GM12892 (cell line): ENCODE measurements around the gene KCNJ4.

Experiments used
- DNase-seq: peaks from one replicate; pipeline ENCODE4 v3.0.0; 2011; ENCODE audit not compliant: insufficient read length
- FAIRE-seq: peaks from 2 replicates; lab custom pipeline; 2011; peaks lifted over from hg19 to GRCh38; lab: Jason Lieb, UNC
- POLR2A ChIP-seq: IDR thresholded peaks from 2 replicates; pipeline ENCODE4 v1.6.1; 2011; ENCODE audit warnings: low read depth, low read length, control low read depth
- POLR2AphosphoS5 ChIP-seq: IDR thresholded peaks from 2 replicates; pipeline ENCODE4 v1.6.1; 2011; ENCODE audit warnings: low read depth, low read length, control low read depth
- TAF1 ChIP-seq: IDR thresholded peaks from 2 replicates; pipeline ENCODE4 v1.6.1; 2011; ENCODE audit warnings: low read depth, mild to moderate bottlenecking, control low read depth, low read length, borderline replicate concordance

The KCNJ4 gene

DNA sequence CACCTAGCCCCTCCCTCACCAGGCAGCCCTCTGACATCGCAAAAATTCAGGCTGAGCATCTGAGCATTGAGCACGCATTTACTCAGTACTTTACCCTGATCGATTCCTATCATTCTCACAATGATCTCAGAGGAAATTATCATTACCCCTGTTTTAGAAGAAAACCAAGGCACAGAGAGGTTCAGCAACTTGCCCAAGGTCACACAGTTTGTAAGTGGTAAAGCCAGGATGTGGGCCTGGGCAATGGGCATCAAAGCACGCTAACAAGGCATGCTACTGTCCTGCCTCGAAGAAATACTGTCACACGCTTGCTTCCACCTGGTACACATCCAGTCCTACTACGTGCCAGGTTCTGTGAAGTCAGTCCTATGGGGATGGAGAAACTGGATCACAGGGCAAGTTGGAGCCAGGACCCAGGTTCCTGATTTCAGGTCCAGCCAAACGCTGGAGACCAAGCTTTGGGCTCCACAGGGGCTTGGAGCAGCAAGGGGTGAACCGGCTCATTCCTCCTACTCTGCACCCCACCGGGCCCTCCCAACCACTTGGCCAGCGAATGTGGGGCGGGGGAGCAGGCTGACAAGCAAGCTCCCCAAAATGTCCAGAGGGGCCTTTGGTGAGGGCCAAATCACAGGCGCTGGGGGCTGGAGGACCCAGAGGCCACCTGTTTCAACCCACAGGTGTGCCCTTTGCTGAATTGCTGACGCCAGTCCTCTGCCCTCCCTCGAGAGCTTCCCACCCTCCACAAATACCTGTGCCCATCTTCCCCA, 18.2 kb downstream of the KCNJ4 start:
- TF ChIP-seq POLR2A (no peak), TAF1 (no peak), POLR2AphosphoS5 (no peak)
- DNase-seq (no peak), FAIRE-seq (no peak)

DNA sequence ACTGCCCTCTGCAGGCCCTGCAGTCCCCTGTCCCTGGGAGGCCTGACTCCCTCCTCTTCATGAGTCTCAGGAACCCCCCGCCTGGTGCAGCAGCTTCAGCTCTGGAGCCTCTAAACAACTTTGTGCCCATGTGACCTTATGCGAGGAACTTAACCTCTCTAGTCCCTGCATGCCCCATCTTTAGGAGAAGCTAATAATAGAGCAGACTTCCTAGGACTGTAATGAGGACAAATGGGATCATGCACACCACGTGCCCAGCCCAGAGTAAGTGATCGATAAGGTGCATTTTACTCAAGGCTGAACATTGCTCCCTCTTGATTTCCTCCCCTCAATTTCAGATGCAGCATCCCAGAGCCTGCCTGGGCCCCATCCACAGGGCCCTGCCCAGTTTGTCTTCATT, 19.0 kb downstream of the KCNJ4 start:
- no peak for DNase-seq
- TF ChIP-seq TAF1 (no peak), POLR2A (no peak), POLR2AphosphoS5 (no peak)
- FAIRE-seq: no peak

DNA sequence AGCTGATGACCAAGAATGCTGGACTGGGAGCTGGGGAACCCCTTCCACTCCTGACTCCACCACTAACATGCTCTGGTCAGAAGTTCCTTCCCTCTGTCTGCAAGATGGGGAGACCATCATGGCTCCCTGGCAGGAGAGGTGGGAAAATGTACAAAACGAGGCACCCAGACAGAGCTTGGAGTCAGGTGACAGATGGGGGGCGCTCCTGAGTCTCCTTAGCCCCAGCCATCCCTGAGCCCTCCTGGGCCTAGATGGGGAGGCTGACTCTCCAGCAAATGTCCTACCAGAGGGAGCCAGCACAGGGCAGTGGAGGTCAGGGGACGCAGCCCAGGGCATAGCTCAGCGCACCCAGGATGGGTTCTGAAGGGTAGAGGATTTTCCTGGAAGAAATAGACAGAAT, 20.0 kb downstream of the KCNJ4 start:
- FAIRE-seq: no peak
- DNase-seq: no peak
- TF ChIP-seq POLR2A (no peak), TAF1 (no peak), POLR2AphosphoS5 (no peak)

DNA sequence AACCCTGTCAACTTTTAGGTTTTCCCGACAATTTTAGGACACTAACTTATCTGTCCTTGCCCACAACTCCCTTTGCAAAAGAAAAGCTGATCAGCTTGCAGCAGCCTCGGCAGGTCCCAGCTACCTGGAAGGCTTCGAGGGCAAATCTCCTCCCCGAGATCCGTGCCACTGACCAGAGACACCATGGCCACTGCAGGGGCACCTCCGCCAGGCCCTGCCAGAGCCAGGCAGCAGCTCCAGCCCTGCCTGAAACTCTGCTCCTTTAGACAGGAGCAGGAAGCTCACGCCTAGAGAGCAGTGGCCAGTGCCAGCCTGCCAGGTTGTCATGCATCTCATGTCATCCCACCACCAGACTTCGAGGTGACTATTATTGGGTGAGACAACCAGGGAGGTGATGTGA, 21.1 kb downstream of the KCNJ4 start:
- no peak for TF ChIP-seq POLR2A
- DNase-seq: no peak
- FAIRE-seq: no peak

DNA sequence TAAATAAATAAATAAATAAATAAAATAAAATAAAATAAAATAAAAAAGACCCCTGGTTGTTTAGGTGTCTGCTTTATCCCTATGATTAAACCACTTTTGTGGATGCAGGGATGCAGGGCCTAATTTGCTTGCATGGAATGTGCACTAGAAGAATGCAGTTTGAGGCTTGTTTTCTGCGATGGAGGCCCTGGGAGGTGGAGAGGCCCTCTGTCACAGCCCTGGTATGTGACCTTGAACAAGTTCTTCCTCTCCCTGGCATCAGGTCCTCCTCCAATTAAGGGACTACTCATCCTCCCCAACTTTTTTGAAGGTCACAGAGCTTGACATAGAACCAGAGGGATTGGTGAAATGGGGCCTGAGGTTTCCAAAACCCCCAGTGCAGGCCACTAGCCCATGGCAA, 22.7 kb downstream of the KCNJ4 start:
- no peak for TF ChIP-seq TAF1
- no peak for TF ChIP-seq POLR2AphosphoS5
- TF ChIP-seq POLR2A: no peak
- no peak for DNase-seq
- FAIRE-seq: no peak

DNA sequence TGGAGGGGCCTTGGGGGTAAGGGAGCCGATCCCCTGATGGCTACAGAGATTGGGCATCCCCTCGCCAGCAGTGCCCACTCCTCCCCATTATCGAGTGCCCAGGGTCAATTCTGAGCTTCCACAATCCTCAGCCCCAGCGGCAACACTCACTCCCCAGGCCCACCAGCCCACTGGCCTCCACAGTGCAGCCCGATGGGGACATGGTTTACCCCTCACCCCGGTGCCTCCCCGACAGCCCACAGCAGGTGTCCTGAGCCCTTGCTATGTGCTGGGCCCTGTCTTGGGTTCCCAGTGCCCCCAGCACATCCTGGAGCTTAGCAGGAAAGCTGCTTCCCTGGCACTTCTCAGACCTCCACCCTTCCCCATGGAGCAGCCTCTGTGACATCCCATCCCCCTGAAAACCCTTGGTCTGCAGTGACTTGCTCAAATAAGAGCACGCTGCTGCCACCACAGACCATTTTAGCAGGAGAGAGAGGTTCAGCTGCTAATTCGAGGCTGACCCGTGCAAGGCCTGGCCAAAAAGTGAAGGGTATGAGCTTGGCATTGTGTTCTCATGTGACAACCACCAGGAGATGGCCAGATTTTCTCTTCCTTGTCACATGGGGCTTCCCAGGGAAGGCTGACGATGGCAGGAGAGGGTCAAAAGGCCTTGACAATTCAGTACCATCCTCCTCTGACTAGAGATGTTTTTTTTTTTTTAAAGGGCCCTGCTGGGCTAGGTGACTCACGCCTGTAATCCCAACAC, 23.6 kb downstream of the KCNJ4 start:
- TF ChIP-seq POLR2AphosphoS5 (no peak), POLR2A (no peak), TAF1 (no peak)
- FAIRE-seq: no peak
- DNase-seq: no peak

DNA sequence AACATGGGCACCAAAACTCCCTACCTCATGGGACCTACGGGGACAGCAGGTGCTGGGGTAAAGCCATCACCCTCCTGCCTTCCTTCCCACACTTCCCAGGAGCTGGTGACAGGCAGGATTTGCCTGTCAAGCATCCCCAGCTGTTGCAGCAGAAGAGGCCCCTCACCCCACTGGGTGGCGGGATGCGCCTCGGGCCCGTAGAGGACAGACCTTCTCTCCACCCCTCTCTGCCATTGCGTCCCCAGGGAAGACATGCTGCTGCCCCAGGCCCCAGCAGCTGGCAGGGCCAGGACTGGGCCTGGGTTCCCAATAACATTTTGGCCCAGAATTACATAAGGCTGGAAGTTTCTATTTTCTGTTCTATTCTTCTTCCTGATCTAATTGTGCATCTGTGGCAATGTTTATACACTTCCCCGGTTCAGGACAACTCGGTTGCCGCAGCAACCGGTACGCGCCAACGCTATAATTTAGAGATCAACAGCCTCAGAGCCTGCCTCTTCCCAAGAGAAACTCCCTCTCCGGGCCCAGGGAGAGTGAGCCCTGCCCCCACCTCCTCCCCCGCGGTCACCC, 25.4 kb downstream of the KCNJ4 start:
- DNase-seq: no peak
- FAIRE-seq: no peak
- TF ChIP-seq TAF1 (no peak), POLR2A (no peak), POLR2AphosphoS5 (no peak)

DNA sequence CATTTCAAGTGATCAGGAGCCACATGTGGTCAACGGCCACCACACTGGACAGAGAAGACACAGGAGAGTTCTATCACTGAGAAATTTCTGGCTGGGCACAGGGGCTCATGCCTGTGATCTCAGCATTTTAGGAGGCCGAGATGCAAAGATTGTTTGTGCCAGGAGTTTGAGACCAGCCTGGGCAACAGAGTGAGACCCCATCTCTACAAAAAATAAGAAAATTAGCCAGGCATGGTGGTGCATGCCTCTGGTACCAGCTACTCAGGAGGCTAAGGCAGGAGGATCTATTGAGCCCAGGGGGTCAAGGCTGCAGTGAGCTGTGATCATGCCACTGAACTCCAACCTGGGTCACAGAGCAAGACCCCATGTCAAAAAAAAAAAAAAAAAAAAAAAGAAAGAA, 26.3 kb downstream of the KCNJ4 start:
- no peak for FAIRE-seq
- no peak for TF ChIP-seq POLR2AphosphoS5
- no peak for TF ChIP-seq POLR2A
- TF ChIP-seq TAF1: no peak
- DNase-seq: no peak

DNA sequence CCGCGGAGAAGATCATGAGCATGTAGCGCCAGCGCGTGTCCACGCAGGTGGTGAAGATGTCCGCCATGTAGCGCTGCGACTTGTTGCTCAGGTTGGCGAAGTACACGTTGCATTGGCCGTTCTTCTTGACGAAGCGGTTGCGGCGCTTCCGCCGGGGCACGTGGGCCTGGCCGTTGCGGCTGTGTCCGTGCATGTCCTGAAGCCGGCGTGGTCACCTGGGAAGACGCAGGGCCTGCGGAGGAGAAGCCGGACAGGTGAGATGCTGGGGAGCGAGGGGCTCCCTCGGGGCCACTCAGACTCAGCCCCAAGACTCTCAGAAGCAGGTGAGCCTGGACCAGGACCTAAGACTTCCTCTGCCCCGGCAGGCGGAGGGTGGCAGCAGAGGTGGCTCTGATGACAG, 27.1 kb downstream of the KCNJ4 start:
- no peak for TF ChIP-seq POLR2AphosphoS5
- TF ChIP-seq POLR2A: no peak
- no peak for TF ChIP-seq TAF1
- no peak for FAIRE-seq
- DNase-seq: no peak

DNA sequence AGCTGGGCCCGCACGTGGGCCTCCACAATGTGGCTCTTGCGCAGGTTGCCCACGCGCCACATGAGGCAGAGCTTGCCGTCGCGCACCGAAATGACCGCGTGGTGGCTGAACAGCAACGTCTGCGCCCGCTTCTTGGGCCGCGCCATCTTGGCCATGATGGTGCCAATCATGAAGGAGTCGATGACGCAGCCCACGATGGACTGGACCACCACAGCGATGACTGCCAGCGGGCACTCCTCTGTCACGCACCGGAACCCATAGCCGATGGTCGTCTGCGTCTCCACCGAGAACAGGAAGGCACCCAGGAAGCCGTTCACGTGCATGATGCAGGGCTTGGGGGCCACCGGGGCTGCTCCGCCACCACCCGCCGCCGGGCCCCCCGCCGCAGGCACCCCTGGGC, 27.5 kb downstream of the KCNJ4 start:
- no peak for FAIRE-seq
- TF ChIP-seq TAF1 (no peak), POLR2A (no peak), POLR2AphosphoS5 (no peak)
- DNase-seq: no peak

DNA sequence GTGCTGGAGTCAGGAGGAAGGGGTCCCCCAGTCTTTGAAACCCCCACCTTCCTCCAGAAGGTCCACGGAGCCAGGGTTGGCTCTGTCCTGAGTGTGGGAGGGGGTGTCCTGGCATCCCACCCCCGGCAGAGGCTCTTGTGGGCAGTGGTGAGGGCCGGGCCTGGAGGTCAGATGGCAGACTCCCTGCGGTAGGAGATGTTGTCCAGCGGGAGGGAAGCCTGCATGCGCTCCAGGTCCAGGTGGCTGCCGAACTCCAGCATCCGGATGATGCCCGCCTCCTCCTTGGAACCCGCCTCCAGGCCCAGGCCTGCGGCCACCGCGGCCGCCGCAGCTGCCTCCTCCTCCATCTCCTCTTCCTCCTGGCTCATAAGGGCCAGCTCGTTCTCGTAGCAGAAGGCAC, 28.4 kb downstream of the KCNJ4 start:
- FAIRE-seq (no peak), DNase-seq (no peak)
- TF ChIP-seq TAF1: no peak
- TF ChIP-seq POLR2AphosphoS5: no peak
- no peak for TF ChIP-seq POLR2A
